ENCODE measurements around the gene MLLT1.

Gene MLLT1

GRCh38 chr19:6219147-6219525 lies 60.6 kb downstream of the MLLT1 start:
- TF ChIP-seq CTCF (conservative IDR thresholded peaks at IDR 0.05): no peak
- no peak overlapping the region for H3K27ac ChIP-seq

GRCh38 chr19:6218491-6219146 lies 61.2 kb downstream of the MLLT1 start:
- H3K27ac ChIP-seq: no peak overlapping the region
- peak; percentile 81 for TF ChIP-seq CTCF (conservative IDR thresholded peaks at IDR 0.05)

GRCh38 chr19:6217752-6218334 lies 61.9 kb downstream of the MLLT1 start:
- no peak for TF ChIP-seq CTCF (conservative IDR thresholded peaks at IDR 0.05)
- H3K27ac ChIP-seq: no peak overlapping the region

- TF ChIP-seq CTCF (conservative IDR thresholded peaks at IDR 0.05): no peak
- no peak overlapping the region for H3K27ac ChIP-seq
These were observed 62.6 kb downstream of the MLLT1 start for GRCh38 chr19:6216996-6217751.

GRCh38 chr19:6216236-6216995 lies 63.4 kb downstream of the MLLT1 start:
- TF ChIP-seq CTCF (conservative IDR thresholded peaks at IDR 0.05): no peak
- H3K27ac ChIP-seq: no peak overlapping the region

- H3K27ac ChIP-seq: no peak overlapping the region
These were observed 64.0 kb downstream of the MLLT1 start for GRCh38 chr19:6215701-6216235.

More at GRCh38 chr19:6215701-6216235, 64.0 kb downstream of the MLLT1 start:
- TF ChIP-seq CTCF (conservative IDR thresholded peaks at IDR 0.05): no peak

Measured in VCaP (cell line).